Smooth muscle cell (in vitro differentiated cells): ENCODE measurements around the gene STRN3. TPM values are rescaled to one million over a fixed set of nuclear protein-coding genes. Genes with fewer than 3 reads are reported as not detected.

Experiments
- DNase-seq: peaks from one replicate; lab custom pipeline; 2025; ENCODE audit not compliant: unreplicated experiment; lab: John Stamatoyannopoulos, UW
- H2AFZ ChIP-seq: fragments of 200-600 bp; sonication (generic); 2 replicates; pipeline ENCODE4 v1.6.0; 2016; ENCODE audit warnings: antibody characterized with exemption, low read depth, mild to moderate bottlenecking
- H3F3A ChIP-seq: fragments of 200-600 bp; sonication (generic); 2 replicates; pipeline ENCODE4 v1.6.0; 2017; ENCODE audit warnings: antibody characterized with exemption, low read depth
- H3K27ac ChIP-seq: fragments of 200-600 bp; sonication (generic); 2 replicates; pipeline ENCODE4 v1.5.1; 2016; ENCODE audit warnings: low read depth, mild to moderate bottlenecking
- H3K27me3 ChIP-seq: fragments of 200-600 bp; sonication (generic); 2 replicates; pipeline ENCODE4 v1.6.1; 2016; ENCODE audit warnings: low read depth, mild to moderate bottlenecking
- H3K36me3 ChIP-seq: fragments of 200-600 bp; sonication (generic); 2 replicates; pipeline ENCODE4 v1.5.1; 2016; ENCODE audit warnings: low read depth
- H3K4me1 ChIP-seq: fragments of 200-600 bp; sonication (generic); 2 replicates; pipeline ENCODE4 v1.5.1; 2016; ENCODE audit warnings: low read depth
- H3K4me2 ChIP-seq: fragments of 200-600 bp; sonication (generic); 2 replicates; pipeline ENCODE4 v1.6.0; 2016; ENCODE audit warnings: mild to moderate bottlenecking
- H3K4me3 ChIP-seq: fragments of 200-600 bp; sonication (generic); 2 replicates; pipeline ENCODE4 v1.5.1; 2016; ENCODE audit warnings: mild to moderate bottlenecking
- H3K79me2 ChIP-seq: fragments of 200-600 bp; sonication (generic); 2 replicates; pipeline ENCODE4 v1.6.0; 2016; ENCODE audit warnings: low read depth, mild to moderate bottlenecking
- H3K9ac ChIP-seq: fragments of 200-600 bp; sonication (generic); 2 replicates; pipeline ENCODE4 v1.6.0; 2016; ENCODE audit warnings: low read depth
- H3K9me3 ChIP-seq: fragments of 200-600 bp; sonication (generic); replicated peaks from 2 replicates; pipeline ENCODE4 v1.5.1; 2016; ENCODE audit warnings: low read depth
- H4K20me1 ChIP-seq: fragments of 200-600 bp; sonication (generic); 2 replicates; pipeline ENCODE4 v1.6.0; 2016; ENCODE audit warnings: low read depth
- WGBS: methylation state at CpG from one replicate; pipeline ENCODE4 v1.1.7; 2016; ENCODE audit warnings: low lambda C conversion rate; 5-methylcytosine and 5-hydroxymethylcytosine counted together
- polyA plus RNA-seq: library from polyadenylated mRNA; unstranded; fragments of >200 nt; fragmentation: Nextera tagmentation; extraction: Ambion mirVana; gene quantifications from 2 replicates; pipeline ENCODE4 v1.2.1, GENCODE V29; 2016
- total RNA-seq: library from RNA; depleted of rRNA; stranded (reverse); fragments of >200 nt; gene quantifications from 2 replicates; pipeline ENCODE4 v1.2.3, GENCODE V29; 2014
- TF ChIP-seq, protein P1 (sequence below): fragments of 200-600 bp; sonication (generic); IDR thresholded peaks from 2 replicates; pipeline ENCODE4 v1.5.1; 2017; ENCODE audit warnings: borderline replicate concordance, mild to moderate bottlenecking, antibody characterized with exemption; ENCODE audit not compliant: insufficient read depth, poor library complexity, severe bottlenecking

Gene STRN3
- total and polyA plus RNA-seq, 2 experiments from 2014 or later, result 6.8 to 43.6 TPM

DNA sequence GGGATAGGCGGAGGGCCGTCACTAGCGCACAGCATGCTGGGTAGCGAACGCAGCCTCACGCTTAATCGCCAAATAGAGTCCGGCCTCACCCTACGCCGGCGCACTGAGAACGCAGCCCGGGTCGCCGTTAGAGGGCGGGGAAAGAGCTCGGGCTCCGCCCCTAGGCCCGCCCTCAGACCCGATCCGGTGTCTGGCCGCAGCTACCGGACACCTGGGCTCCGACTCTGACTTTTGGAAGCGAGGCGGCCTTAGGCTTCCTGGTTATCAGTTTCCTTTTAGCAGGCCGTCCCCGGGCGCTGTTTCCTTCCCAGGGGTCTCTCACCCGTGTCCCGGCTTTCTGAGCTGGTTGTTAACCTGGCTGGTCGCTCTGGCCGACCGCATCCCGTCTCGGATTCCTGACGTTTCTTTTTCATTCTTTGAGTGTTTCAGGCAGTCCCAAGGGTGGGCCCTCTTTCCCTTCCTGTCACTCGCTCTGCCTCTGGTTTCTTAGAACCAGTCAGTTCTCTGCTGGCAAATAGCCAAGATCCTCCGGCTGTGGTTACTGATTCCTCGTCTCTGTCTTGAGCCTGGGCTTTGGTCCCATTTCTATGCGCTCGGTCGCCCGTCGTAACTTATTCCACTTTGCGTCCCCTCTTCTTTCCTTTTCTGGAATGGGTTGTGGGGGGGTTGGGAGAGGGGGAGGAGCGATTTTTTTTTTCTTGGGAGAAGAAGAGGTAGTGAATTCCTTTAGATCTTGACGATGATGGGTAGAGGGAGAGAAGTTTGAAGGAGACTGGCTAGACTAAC is 464 bp upstream of the STRN3 start:
- TF ChIP-seq, protein P1, sequence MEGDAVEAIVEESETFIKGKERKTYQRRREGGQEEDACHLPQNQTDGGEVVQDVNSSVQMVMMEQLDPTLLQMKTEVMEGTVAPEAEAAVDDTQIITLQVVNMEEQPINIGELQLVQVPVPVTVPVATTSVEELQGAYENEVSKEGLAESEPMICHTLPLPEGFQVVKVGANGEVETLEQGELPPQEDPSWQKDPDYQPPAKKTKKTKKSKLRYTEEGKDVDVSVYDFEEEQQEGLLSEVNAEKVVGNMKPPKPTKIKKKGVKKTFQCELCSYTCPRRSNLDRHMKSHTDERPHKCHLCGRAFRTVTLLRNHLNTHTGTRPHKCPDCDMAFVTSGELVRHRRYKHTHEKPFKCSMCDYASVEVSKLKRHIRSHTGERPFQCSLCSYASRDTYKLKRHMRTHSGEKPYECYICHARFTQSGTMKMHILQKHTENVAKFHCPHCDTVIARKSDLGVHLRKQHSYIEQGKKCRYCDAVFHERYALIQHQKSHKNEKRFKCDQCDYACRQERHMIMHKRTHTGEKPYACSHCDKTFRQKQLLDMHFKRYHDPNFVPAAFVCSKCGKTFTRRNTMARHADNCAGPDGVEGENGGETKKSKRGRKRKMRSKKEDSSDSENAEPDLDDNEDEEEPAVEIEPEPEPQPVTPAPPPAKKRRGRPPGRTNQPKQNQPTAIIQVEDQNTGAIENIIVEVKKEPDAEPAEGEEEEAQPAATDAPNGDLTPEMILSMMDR, result no peak
- Histone ChIP-seq H3K9me3 (no peaks in the 10 kb centered on the region), H3K27ac (peak overlapping the region; percentile 95), H3K9ac (peak overlapping the region; percentile 98), H3K27me3 (no peaks in the 10 kb centered on the region), H2AFZ (peak overlapping the region; percentile 97), H3F3A (peaks cover 12% of the 10 kb centered on the region), H3K36me3 (no peaks in the 10 kb centered on the region), H3K4me2 (peak overlapping the region; percentile 95), H4K20me1 (peaks cover 38% of the 10 kb centered on the region), H3K4me3 (peak overlapping the region; percentile 99), H3K4me1 (peaks cover 23% of the 10 kb centered on the region), H3K79me2 (peaks cover 70% of the 10 kb centered on the region)
- under 1% methylated on average over 47 of the region's 48 CpGs for WGBS
- DNase-seq, result peak; percentile 84

DNA sequence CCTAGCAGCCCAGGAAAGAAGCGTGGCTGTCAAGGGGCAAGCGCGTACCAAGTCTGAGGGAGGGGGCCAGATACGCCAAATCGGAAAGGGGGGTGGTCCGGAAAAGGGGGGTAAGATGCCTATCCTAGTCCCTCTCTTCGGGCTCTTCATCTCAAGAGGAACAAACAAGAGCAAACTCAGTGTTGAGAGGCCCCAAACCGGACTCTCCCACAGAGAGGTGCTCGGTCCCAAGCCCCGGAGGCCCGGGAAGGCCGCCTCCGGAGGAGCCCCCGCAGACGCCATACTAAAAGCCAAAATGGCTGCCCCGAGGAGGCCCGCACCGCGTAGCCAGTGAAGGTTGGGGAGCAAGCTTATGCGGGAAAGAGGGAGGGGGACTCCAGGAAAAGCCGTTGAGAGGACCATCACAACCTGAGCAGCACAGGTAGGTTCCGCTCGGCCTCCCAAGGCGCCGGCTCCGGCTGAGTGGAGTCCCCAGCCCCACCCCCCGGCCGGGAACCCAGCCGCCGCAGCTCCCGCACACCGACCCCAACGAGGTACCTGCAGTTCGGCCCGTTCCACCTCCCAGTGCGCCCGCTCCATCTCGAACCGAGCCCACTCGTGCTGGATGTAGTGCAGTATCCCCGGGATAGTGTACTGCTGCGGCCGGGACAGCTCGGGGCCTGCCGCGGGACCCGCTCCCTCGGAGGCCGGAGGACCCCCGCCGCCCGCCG is 657 bp downstream of the STRN3 start, which contains the start of gene AP4S1:
AP4S1 (plus strand) TSS at position 283 of the 710 bp plus-strand sequence. CDS start 40,548 bp downstream, outside the sequence.
- WGBS, result under 1% methylated on average over 42 of the region's 53 CpGs
- Histone ChIP-seq H3K36me3 (no peaks in the 10 kb centered on the region), H3K4me1 (peaks cover 23% of the 10 kb centered on the region), H3K4me2 (peak within 1 kb of the TSS; percentile 95), H3F3A (peaks cover 12% of the 10 kb centered on the region), H2AFZ (peak within 1 kb of the TSS; percentile 97), H3K27ac (peak within 1 kb of the TSS; percentile 95), H4K20me1 (peaks cover 49% of the 10 kb centered on the region), H3K79me2 (peaks cover 81% of the 10 kb centered on the region), H3K27me3 (no peaks in the 10 kb centered on the region), H3K4me3 (peak within 1 kb of the TSS; percentile 99), H3K9me3 (no peaks in the 10 kb centered on the region), H3K9ac (peak within 1 kb of the TSS; percentile 98)
- TF ChIP-seq, protein P1, result no peak
- peak; percentile 45 for DNase-seq

DNA sequence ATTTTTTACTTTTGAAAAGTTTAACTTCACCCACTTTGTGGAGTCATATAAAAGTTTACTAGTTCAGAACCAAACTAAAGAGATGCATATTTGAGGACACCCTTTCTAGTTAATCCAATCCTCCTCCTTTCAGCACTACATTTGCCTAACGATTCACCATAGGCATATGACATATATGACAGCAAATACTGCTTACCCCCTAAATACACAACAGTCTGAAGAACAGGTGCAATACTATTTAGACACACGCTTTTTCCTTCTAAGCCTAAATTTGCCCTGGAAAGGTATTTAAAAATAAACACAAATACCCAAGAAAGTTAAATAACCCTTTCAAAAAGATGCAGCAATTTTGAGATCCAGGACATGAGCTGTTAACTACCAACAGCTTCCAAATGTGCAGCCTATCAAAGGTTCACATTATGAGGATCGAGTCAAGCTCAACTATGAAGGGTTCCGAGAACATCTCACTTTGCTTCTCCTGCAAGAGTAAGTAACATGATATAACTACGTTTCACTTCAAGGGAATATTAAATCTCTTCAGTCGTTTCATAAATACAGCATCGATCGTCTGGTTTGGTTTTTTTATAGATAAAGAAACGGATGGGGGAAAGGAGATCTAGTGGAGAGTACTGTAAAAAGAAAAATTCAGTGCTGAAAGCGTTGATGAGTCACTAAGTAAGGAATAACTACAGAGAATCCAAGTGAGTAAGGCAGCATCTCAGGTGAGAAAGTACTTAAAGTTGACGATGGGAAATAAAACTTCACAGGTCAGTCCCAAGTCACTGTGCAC is 1.4 kb downstream of the STRN3 start:
- H2AFZ ChIP-seq, result peak overlapping the region; percentile 93

More for the DNA sequence above, 1.4 kb downstream of the STRN3 start:
- H3K27me3 ChIP-seq, result no peaks in the 10 kb centered on the region
- peak overlapping the region; percentile 99 for H3K4me3 ChIP-seq
- WGBS, result 13% methylated on average over 11 of the region's 11 CpGs
- H3K79me2 ChIP-seq, result peaks cover 83% of the 10 kb centered on the region
- H3K36me3 ChIP-seq, result no peaks in the 10 kb centered on the region
- H3F3A ChIP-seq, result peaks cover 12% of the 10 kb centered on the region
- TF ChIP-seq, protein P1, result no peak
- H3K4me2 ChIP-seq, result peak overlapping the region; percentile 95
- no peaks in the 10 kb centered on the region for H3K9me3 ChIP-seq
- H3K9ac ChIP-seq, result peak overlapping the region; percentile 98
- peaks cover 23% of the 10 kb centered on the region for H3K4me1 ChIP-seq
- H3K27ac ChIP-seq, result peak overlapping the region; percentile 95
- H4K20me1 ChIP-seq, result peaks cover 57% of the 10 kb centered on the region
- DNase-seq, result no peak
